ENCODE data around the gene ARRDC4. TPM values are rescaled to one million over a fixed set of nuclear protein-coding genes. Genes with fewer than 3 reads are reported as not detected.

Gene ARRDC4
- total and polyA plus RNA-seq, 2 of the 4 experiments (the other 2 are of a cell fraction), result 5.3 to 9.1 TPM

DNA sequence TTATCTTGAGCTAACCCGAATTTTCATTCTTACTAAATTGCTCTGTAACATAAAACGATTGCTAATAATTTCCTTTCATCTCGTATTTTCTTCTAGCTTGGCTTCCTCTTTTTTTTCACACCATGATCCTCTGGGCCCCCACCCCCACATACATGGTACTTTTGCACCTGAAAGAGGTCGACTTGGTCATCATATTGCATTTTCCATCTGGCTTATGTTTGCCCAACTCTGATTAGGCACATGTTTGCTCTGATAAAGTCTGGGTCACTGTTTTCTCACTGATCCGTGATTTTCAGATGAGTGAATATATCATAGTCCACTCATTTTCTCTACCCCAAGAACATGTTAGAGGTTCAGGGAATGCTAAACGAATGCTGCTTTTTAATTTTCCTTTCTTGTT is 49.5 kb downstream of the ARRDC4 start:
- no peak for TF ChIP-seq FOS (IDR thresholded peaks at IDR 0.05; ENCODE audit: low read depth, low read length)
- no peak for TF ChIP-seq ELK1 (IDR thresholded peaks at IDR 0.05; ENCODE audit: borderline replicate concordance, low read depth, low read length)
- no peak for TF ChIP-seq CTCF (conservative IDR thresholded peaks at IDR 0.05; ENCODE audit: low read depth, low read length)
- TF ChIP-seq RCOR1 (IDR thresholded peaks at IDR 0.05; ENCODE audit: insufficient replicate concordance, low read length), result no peak
- no peak for TF ChIP-seq POLR2A (IDR thresholded peaks at IDR 0.05; ENCODE audit: low read depth, low read length)
- TF ChIP-seq SMC3 (IDR thresholded peaks at IDR 0.05; ENCODE audit: low read depth, low read length), result no peak
- no peak for TF ChIP-seq MAZ (IDR thresholded peaks at IDR 0.05; ENCODE audit: borderline replicate concordance, low read depth, low read length)
- no peak for TF ChIP-seq USF2 (IDR thresholded peaks at IDR 0.05; ENCODE audit: low read depth, low read length)
- TF ChIP-seq CEBPB (IDR thresholded peaks at IDR 0.05; ENCODE audit: low read depth, low read length), result no peak
- no peak for TF ChIP-seq RFX5 (IDR thresholded peaks at IDR 0.05; ENCODE audit: low read depth, low read length)
- no peak for TF ChIP-seq RAD21 (IDR thresholded peaks at IDR 0.05; ENCODE audit: low read length)
- TF ChIP-seq CHD1 (IDR thresholded peaks at IDR 0.05; ENCODE audit: low read depth, low read length), result no peak
- no peak for TF ChIP-seq NFE2L2 (IDR thresholded peaks at IDR 0.05; ENCODE audit: low read depth, low read length)
- H3K4me3 ChIP-seq (ENCODE audit: insufficient read depth, low read depth, low read length), result no peak overlapping the region
- no peak overlapping the region for H4K5ac ChIP-seq (ENCODE audit: low read depth, low read length)
- H3K36me3 ChIP-seq (ENCODE audit: control insufficient read depth, insufficient read depth, low read length), result no peaks in the 10 kb centered on the region
- in situ Hi-C loops (cut with MboI; ENCODE audit: low sequenced_read_pairs), result no loop called here
- dilution Hi-C loops (cut with HindIII; ENCODE audit: low sequenced_read_pairs, unreplicated experiment), result no loop called here
- no peak overlapping the region for H3K4ac ChIP-seq (ENCODE audit: low read depth, low read length)
- H4K91ac ChIP-seq (ENCODE audit: insufficient read depth, low read depth, low read length), result no peak overlapping the region
- H3K18ac ChIP-seq (ENCODE audit: low read depth, low read length), result no peak overlapping the region
- intact Hi-C loops (cut with micrococcal nuclease), result loop anchor here (10.0 kb wide), 1 partner anchor 65 kb away; no protein-coding TSS in a partner anchor
- H2BK15ac ChIP-seq (ENCODE audit: low read depth, low read length), result no peak overlapping the region
- no peaks in the 10 kb centered on the region for H3K9me1 ChIP-seq (ENCODE audit: insufficient read depth, low read length)
- no peak overlapping the region for H2AK5ac ChIP-seq (ENCODE audit: low read depth, low read length)
- H2BK5ac ChIP-seq (ENCODE audit: low read depth, low read length, poor library complexity, severe bottlenecking), result no peak overlapping the region
- 26% methylated on average over 4 of the region's 6 CpGs; no CpG with 5 or more reads in 1 of the 2 experiments for WGBS, 2 experiments (ENCODE audit: extremely low coverage in 2 of 2, insufficient read length in 1 of 2)
- BruUV-seq (replicated peaks), result no TSS peak
- H3K56ac ChIP-seq (ENCODE audit: extremely low read depth, insufficient read depth, low read length), result no peak overlapping the region
- no peak overlapping the region for H4K8ac ChIP-seq (ENCODE audit: low read depth in 2 of 2, low read length in 2 of 2)
- H3K4me1 ChIP-seq (ENCODE audit: control insufficient read depth, insufficient read depth, low read length), result no peaks in the 10 kb centered on the region
- no peak overlapping the region for H2BK120ac ChIP-seq (ENCODE audit: low read depth, low read length)
- no peaks in the 10 kb centered on the region for H3K27me3 ChIP-seq (ENCODE audit: control insufficient read depth, insufficient read depth, low read length)
- no peak overlapping the region for H2AK9ac ChIP-seq (replicated peaks; ENCODE audit: low read depth, low read length, poor library complexity)
- no peak for ATAC-seq (ENCODE audit: low read depth)
- no peak overlapping the region for H3K27ac ChIP-seq (ENCODE audit: insufficient read depth, low read length)
- POLR2A ChIA-PET (ENCODE audit: unreplicated experiment), result no interaction called here
- no peak overlapping the region for H3K23ac ChIP-seq (ENCODE audit: low read depth, low read length)
- H3K4me2 ChIP-seq (ENCODE audit: low read depth, low read length), result no peak overlapping the region
- H2BK20ac ChIP-seq (ENCODE audit: low read depth, low read length), result no peak overlapping the region
- H3K9me3 ChIP-seq (ENCODE audit: control insufficient read depth, insufficient read depth, low read length), result peaks cover 2% of the 10 kb centered on the region; the same call in 1 of the 2 replicates
- H2AFZ ChIP-seq (replicated peaks; ENCODE audit: low read length, poor library complexity), result no peak overlapping the region
- H4K20me1 ChIP-seq (ENCODE audit: insufficient read depth, low read length), result no peaks in the 10 kb centered on the region
- no peak overlapping the region for H3K9ac ChIP-seq (ENCODE audit: low read depth, low read length)
- CTCF ChIA-PET, result no interaction called here
- DNase-seq, result no peak
- H3K14ac ChIP-seq (replicated peaks; ENCODE audit: low read depth, low read length), result no peak overlapping the region
- H3K79me1 ChIP-seq (ENCODE audit: low read depth in 1 of 2, low read length in 2 of 2), result no peaks in the 10 kb centered on the region

Data from IMR-90 (cell line).